Raji (cell line): ENCODE measurements around the gene CA7.

ENCODE experiments used
- POLR2A ChIP-seq: IDR thresholded peaks from 2 replicates; pipeline ENCODE4 v1.6.1; 2011; ENCODE audit warnings: low read depth, low read length, control low read depth; ENCODE audit not compliant: insufficient read depth

Gene CA7

DNA sequence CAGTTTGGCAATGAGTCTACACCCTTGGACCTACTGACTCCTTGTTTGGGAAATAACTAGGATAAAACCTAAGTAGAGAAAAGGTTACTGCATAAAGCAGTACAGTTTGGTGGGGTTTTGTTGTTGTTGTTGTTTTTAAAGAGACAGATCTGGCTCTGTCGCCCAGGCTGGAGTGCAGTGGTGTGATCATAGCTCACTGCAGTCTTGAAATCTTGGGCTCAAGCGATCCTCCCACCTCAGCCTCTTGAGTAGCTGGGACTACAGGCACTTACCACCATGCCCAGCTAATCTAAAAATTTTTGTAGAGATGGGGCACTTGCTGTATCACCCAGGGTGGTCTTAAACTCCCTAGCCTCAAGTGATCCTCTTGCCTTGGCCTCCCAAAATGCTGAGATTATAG is 37.3 kb downstream of the CA7 start:
- no peak for TF ChIP-seq POLR2A

DNA sequence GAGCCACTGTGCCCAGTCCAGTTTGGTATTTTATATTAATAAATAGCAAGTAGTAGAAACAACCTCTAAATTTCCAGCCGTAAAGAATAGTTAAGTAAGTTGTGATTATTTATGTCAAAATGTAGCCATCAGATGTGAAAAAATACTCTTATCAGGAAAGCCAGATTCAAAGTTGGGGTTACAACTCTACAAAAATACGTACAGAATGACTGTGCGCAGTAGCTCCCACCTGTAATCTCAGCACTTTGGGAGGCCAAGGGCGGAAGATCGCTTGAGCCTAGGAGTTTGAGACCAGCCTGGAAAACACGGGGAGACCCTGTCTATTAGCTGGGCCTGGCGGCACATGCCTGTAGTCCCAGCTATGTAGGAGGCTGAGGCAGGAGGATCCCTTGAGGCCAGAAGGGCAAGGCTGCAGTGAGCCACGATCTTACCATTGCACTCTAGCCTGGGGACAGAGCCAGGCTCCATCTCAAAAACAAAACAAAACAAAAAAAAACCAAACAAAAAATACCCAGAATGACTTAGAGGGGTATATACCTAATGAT is 37.8 kb downstream of the CA7 start:
- no peak for TF ChIP-seq POLR2A

DNA sequence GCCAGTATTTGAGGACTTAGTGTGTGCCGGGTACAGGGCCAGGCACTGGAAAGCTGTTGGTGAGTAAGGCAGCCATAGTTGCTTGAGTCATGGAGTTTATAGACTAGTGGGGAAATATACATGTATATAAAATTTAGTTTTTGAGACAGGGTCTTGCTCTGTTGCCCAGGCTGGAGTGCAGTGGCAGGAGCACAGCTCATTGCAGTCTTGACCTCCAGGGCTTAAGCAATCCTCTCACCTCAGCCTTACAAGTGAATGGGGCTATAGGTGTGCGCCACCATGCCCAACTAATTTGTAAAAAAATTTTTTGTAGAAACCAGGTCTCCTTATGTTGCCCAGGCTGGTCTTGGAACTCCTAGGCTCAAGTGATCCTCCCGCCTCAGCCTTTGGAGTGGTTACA is 38.5 kb downstream of the CA7 start:
- TF ChIP-seq POLR2A, result no peak

DNA sequence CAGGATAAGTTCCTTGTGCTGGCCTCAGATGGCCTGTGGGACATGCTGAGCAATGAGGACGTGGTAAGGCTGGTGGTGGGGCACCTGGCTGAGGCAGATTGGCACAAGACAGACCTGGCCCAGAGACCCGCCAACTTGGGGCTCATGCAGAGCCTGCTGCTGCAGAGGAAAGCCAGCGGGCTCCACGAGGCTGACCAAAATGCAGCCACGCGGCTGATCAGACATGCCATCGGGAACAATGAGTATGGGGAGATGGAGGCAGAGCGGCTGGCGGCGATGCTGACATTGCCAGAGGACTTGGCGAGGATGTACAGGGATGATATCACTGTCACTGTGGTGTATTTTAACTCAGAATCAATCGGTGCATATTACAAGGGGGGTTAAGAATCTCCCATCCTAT is 41.3 kb downstream of the CA7 start:
- no peak for TF ChIP-seq POLR2A

DNA sequence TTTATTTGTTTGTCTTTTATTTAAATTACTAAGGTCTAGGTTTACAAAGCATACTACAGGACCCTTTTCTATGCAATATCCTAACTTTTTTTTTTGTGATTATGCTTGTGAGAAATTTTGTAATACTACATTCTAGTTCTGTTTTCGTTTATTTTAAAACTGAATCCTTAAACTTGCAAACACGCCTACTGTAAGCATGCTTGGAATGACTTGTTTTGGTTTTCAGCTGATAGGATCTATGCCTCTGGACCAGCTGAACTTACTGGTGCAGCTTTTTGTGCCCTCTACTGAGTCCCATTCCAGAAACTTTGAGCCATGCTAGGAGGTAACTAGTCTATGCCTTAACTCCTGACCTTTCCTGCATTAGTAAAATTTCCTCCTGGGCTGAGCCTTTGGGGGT is 42.1 kb downstream of the CA7 start:
- TF ChIP-seq POLR2A, result no peak

DNA sequence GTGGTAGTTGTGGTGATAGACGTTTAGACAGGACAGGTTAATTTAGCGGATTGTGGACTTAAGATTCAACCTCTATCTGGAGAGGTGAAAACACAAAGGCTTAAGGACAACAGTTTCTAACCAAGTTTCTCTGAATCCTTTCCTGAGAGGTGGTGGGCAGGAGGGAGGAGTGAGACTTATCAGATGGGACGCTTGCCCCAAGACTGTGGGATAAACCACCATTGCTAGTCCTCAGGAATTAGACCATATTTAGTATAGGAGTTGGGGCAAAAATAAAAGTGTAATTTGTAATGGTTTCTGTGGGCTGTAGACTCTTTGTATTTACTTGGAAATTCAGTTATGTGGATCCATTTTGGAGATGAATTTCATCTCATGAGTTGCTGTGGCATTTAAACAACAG is 42.7 kb downstream of the CA7 start:
- TF ChIP-seq POLR2A, result no peak

DNA sequence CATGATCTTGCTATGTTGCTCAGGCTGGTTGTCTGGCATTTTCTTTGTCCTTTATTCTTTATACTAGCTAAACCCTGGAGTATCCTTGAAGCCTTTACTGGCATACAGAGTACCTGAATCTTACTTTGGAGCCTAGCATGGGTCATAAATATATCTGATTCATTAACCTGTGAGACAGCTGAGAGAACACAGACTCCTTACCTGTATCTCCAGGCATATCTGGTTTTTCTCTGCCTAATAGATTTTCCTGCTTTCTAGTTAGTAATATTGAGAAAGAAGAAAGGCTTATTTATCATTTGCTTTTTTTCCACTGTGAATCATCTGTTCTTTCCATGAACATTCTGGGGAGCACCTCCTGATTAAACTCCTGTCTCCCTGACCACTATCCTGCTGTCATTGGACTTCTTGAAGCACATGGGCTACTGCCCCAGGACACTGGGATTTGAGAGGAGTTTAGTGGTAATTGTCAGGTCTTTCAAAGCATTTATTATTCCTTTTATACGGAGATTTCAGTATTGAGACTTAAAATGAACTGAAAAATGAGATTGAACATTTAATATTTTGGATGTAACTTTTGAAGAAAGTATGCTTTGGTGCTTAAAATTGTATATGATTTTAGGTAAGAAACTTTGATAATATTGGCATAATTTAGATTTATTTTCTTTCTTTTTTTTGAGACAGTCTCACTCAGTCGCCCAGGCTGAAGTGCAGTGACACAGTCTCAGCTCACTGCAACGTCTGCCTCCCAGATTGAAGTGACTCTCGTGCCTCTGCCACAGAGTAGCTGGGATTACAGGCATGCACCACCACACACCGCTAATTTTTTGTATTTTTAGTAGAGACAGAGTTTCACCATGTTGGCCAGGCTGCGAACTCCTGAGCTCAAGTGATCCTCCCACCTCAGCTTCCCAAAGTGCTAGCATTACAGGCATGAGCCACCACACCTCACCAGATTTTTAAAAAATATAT is 44.7 kb downstream of the CA7 start:
- TF ChIP-seq POLR2A, result no peak

DNA sequence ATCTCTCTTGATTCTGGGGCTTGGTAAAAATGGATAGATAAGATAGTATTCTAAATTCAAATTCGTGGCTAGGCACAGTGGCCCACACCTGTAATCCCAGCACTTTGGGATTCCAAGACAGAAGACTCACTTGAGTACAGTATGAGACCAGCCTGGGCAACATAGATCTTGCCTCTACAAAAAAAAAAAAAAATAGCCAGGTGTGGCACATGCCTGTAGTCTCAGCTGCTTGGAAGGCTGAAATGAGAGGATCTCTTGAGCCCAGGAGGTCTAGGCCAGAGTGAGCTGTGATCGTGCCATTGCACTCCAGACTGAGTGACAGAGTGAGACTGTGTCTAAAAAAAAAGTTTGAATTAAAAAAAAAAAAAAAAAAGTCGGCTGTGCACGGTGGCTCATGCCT is 45.4 kb downstream of the CA7 start:
- no peak for TF ChIP-seq POLR2A

DNA sequence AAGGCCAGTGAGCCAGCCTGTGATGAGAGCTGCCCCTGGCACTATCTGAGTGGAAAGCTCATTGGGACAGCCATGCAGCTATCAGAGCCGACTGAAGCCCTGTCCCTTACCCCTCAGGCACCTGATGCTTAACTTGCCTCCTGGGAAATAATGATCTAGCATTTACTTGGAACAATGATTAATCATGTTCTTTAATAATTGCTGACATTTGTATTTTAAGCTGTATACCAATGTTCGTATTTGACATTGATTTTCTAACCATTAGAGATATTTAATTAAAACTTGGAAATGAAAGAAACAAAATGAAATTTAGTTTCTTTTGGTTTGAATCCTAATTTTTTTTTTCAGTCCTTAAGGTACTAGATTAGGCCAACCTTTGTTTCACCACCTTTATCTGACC is 46.6 kb downstream of the CA7 start:
- no peak for TF ChIP-seq POLR2A

DNA sequence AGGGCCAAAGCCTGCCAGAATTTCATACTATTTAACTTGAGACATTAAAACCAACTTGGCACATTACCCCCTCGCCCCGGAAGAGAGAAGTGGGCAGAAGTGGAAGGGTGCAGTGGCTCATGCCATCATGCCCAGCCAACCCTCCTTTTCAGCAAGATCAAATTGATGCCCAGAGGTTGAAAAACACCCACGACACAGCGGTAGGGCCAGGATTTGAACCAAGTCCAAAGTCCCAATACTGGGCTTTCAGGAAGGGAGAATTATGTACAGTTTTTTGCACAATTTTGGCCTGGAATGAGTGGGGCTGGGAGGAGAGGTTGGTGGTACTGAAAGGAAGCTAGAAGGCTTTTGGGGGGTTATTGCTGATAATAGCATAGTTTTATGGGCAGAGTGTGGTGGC is 47.1 kb downstream of the CA7 start:
- TF ChIP-seq POLR2A, result no peak

DNA sequence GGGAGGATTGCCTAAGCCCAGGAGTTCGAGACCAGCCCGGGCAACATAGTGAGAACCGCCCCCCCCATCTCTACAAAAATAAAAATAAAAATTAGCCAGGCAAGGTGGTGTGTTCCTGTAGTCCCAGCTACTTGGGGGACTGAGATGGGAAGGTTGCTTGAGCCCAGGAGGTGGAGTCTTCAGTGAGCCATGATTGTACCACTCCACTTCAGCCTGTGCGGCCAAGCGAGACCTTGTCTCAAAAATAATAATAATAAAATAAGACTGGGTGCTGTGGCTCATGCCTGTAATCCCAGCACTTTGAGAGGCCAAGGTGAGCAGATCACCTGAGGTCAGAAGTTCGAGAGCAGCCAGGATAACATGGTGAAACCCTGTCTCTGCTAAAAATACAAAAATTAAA is 47.6 kb downstream of the CA7 start:
- TF ChIP-seq POLR2A, result no peak

DNA sequence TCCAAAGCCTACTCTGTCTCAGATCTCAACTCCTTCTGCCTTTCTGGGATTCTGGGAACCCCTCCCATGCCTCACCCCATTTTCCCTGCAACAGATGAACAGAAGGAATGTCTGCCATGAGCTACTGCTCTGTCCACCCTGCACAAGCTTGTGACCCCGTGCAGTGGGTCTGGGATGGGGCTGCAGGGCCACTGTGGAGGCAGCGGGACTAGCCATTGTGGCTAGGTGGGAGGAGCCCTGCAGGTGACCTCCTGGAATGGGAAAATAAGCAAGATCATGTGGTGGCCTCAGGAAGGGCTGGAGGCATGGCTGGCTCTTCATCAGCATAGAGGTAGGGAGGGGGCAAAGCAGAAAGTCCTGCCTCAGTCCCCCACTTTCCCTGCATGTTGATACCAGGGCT is 49.8 kb downstream of the CA7 start:
- TF ChIP-seq POLR2A, result no peak

DNA sequence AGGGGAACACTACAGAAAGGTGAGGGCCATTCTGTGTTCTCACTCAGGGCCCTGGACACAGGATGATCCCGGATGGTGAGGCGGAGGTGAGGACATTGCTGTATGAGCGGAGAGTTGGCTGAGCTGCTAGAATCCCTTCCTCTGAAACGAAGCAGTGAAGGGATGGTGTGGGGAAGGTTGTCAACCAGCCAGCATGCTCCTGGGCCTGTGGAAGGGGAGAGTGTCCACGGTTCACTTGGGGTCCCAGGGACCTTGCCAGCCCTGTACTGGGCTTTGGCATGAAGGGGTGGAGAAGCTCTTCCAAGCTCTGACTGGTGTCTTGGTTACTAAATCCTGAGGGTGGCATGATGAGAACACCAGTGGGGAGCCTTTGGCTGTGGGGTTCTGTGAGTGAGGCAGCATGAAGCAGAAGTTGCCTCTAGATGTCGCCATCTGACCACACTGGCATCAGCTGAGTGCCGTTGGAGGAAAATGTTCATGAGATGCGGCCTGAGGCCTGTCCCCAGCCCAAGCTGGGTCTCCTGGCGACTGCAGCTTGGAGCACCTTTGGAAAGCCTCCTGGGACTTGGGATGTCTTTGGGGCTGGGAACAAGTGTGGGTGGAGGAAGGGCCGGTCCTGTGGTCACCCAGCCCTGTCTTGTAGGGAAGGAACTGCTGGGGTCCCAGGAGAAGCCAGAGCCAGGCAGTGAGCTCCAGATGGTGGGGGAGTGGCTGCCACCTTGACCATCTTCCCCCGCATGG is 50.9 kb downstream of the CA7 start:
- TF ChIP-seq POLR2A, result no peak

DNA sequence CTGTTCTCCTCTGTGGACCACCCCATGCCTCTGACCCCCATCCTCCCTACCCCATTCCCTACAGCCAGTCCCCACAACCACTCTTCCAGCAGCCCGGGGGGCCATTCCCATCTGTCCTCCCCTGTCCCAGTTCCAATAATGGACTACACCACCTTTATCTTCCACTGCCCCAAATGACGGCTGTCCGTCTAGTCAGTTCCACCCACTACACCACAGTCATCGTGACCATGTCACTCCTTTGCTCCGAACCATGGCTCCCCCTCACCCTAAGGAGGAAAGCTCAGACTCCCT is 51.4 kb downstream of the CA7 start:
- TF ChIP-seq POLR2A, result no peak

DNA sequence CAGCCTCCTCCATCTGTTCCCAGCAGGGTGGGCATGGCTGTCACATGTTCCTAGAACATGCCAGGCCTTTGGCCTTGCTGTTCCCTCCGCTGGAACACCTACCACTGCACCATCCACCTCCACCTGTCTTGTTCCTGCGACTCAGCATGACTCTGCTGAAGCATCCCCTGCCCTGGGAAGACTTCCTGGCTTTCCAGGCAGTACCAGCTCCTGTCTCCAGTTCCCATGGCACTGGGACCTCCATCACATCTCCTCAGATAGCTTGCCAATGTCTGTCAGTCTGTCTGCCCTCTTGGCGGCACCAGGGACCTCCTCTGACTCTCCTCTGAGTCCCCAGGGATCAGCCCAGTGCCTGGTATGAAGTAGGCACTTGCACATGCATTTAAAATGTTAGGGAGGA is 51.8 kb downstream of the CA7 start:
- no peak for TF ChIP-seq POLR2A

DNA sequence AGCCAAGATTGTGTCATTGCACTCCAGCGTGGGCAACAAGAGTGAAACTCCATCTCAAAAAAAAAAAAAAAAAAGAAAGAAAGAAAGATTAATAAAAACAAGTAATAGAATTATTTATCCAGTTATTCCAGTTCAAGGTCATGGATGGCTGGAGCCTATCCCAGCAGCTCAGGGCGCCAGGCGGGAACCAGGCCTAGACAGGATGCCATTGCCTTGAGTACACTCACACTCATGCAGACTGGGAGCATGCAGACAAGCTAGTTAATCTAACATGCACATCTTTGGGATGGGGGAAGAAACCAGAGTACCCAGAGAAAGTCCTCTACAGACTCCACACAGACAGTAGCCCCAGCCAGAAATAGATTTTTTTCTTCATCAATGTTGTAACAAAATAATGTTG is 54.0 kb downstream of the CA7 start:
- TF ChIP-seq POLR2A, result no peak
